Mucosa of rectum (tissue), 2 donors: ENCODE data around the gene BMP6.

Experiments
- H3K27ac ChIP-seq, 2 donors: one replicate each; pipeline ENCODE4 v1.7.0; 2013; ENCODE audit warnings: inconsistent platforms in 2 of 2, low read depth in 2 of 2, low read length in 2 of 2
- H3K27me3 ChIP-seq, 2 donors: one replicate each; pipeline ENCODE4 v1.7.0; 2013; ENCODE audit warnings: low read length in 2 of 2; ENCODE audit not compliant: control insufficient read depth in 2 of 2, insufficient read depth in 2 of 2
- H3K36me3 ChIP-seq, 2 donors: one replicate each; pipeline ENCODE4 v1.7.0; 2013; ENCODE audit warnings: low read length in 2 of 2; ENCODE audit not compliant: control insufficient read depth in 2 of 2, insufficient read depth in 2 of 2
- H3K4me1 ChIP-seq, 2 donors: one replicate each; pipeline ENCODE4 v1.7.0; 2013; ENCODE audit warnings: low read length in 2 of 2, mild to moderate bottlenecking in 1 of 2; ENCODE audit not compliant: control insufficient read depth in 2 of 2, insufficient read depth in 2 of 2
- H3K4me3 ChIP-seq, 2 donors: one replicate each; pipeline ENCODE4 v1.7.0; 2013; ENCODE audit warnings: low read length in 2 of 2
- H3K9ac ChIP-seq, 2 donors: one replicate each; pipeline ENCODE4 v1.7.0; 2013; ENCODE audit warnings: low read length in 2 of 2, low read depth in 1 of 2, mild to moderate bottlenecking in 1 of 2
- H3K9me3 ChIP-seq, 2 donors: one replicate each; pipeline ENCODE4 v1.7.0; 2013; ENCODE audit warnings: low read length in 2 of 2; ENCODE audit not compliant: control insufficient read depth in 2 of 2
- donor health status: healthy.
- donor health status: Normal muscosa, but diverticular disease.

The BMP6 gene

DNA sequence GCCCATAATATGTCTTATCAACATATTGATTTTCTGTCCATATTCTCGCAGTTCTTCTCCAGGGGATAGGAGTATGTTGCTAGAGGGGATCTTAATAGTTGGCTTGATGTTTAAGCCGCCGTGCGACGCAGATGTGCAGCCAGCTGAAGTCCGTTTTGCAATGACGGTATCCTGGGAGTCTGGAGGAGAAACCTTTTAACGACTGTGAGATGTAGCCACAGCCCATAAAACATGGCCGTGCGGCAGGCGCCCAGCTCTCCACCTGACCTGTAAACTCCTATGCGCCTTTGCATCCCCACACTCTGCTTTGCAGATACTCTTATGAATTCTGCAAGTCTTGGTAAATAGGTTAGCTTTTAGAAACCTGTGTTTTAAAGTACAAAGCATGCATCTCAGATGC lies 36.9 kb downstream of the BMP6 start:
- Histone ChIP-seq H3K9me3 (no peaks in the 10 kb centered on the region), H3K4me1 (peaks cover 2 to 3% of the 10 kb centered on the region in 2 donors), H3K9ac (no peak overlapping the region), H3K4me3 (no peak overlapping the region), H3K27me3 (peaks cover 0 to 2% of the 10 kb centered on the region in 2 donors), H3K36me3 (no peaks in the 10 kb centered on the region), H3K27ac (no peak overlapping the region)

GRCh38 chr6:7763881-7764280 lies 38.0 kb downstream of the BMP6 start:
- no peak overlapping the region for H3K4me3 ChIP-seq
- no peak overlapping the region for H3K27ac ChIP-seq
- no peak overlapping the region for H3K9ac ChIP-seq
- peaks cover 0 to 3% of the 10 kb centered on the region in 2 donors for H3K4me1 ChIP-seq
- no peaks in the 10 kb centered on the region for H3K36me3 ChIP-seq
- peaks cover 0 to 2% of the 10 kb centered on the region in 2 donors for H3K27me3 ChIP-seq
- no peaks in the 10 kb centered on the region for H3K9me3 ChIP-seq

GRCh38 chr6:7765575-7766325 lies 39.9 kb downstream of the BMP6 start:
- Histone ChIP-seq H3K9me3 (no peaks in the 10 kb centered on the region), H3K4me3 (no peak overlapping the region), H3K4me1 (peaks cover 0 to 3% of the 10 kb centered on the region in 2 donors), H3K27ac (no peak overlapping the region), H3K36me3 (no peaks in the 10 kb centered on the region), H3K27me3 (peaks cover 0 to 2% of the 10 kb centered on the region in 2 donors), H3K9ac (no peak overlapping the region)

- H3K4me3 ChIP-seq, result no peak overlapping the region
- H3K36me3 ChIP-seq, result no peaks in the 10 kb centered on the region
- H3K4me1 ChIP-seq, result no peaks in the 10 kb centered on the region
- H3K9ac ChIP-seq, result no peak overlapping the region
- no peak overlapping the region for H3K27ac ChIP-seq
- H3K27me3 ChIP-seq, result peaks cover 0 to 2% of the 10 kb centered on the region in 2 donors
- H3K9me3 ChIP-seq, result no peaks in the 10 kb centered on the region
Observed at GRCh38 chr6:7769702-7770101, 43.8 kb downstream of the BMP6 start.

DNA sequence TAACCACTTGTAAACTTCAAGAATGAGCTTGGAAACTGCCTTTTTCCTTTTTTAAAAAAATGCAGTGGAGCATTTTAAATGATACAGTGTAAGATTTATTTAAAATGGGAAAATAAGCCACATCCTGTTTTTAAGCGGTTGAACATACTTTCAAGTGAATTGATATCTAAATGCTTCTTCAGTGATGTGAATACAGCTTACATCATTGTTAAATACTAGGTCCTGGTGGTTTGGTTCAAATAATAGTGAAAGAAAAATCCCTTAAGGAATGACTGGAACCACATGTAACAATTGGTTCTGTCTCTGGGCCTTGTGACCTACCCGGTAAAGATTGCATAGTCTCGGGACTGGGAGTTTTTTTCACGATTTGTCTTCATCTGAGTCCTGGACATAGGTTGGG lies 44.2 kb downstream of the BMP6 start:
- Histone ChIP-seq H3K4me1 (no peaks in the 10 kb centered on the region), H3K9ac (no peak overlapping the region), H3K27me3 (peaks cover 0 to 2% of the 10 kb centered on the region in 2 donors), H3K9me3 (no peaks in the 10 kb centered on the region), H3K27ac (no peak overlapping the region), H3K36me3 (no peaks in the 10 kb centered on the region), H3K4me3 (no peak overlapping the region)

- H3K9ac ChIP-seq, result no peak overlapping the region
- no peaks in the 10 kb centered on the region for H3K4me1 ChIP-seq
- no peaks in the 10 kb centered on the region for H3K9me3 ChIP-seq
- H3K36me3 ChIP-seq, result no peaks in the 10 kb centered on the region
- peaks cover 0 to 2% of the 10 kb centered on the region in 2 donors for H3K27me3 ChIP-seq
- H3K4me3 ChIP-seq, result no peak overlapping the region
- H3K27ac ChIP-seq, result no peak overlapping the region
Observed at GRCh38 chr6:7770601-7771000, 44.7 kb downstream of the BMP6 start.

DNA sequence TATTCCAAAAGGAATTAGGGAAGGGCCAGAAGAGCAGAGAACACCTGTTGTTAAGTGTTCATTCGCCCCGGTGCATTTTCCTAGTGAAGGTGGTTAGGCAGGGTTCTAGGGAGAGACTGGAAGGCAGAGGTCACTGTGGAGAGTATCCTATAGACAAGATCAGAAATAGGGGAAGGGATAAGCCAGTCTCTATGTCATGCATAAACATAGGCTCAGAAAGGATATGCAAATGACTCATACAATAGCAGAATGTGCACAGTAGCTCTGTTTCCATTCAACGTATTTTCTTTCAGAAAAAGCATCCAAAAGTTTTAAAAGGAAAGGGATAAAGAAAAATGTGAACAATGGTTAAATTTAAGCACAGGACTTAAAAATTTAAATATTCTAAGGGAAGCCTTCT lies 47.4 kb downstream of the BMP6 start:
- Histone ChIP-seq H3K36me3 (no peaks in the 10 kb centered on the region), H3K27ac (no peak overlapping the region), H3K9me3 (no peaks in the 10 kb centered on the region), H3K4me1 (no peaks in the 10 kb centered on the region), H3K27me3 (peaks cover 0 to 2% of the 10 kb centered on the region in 2 donors), H3K4me3 (no peak overlapping the region), H3K9ac (no peak overlapping the region)

DNA sequence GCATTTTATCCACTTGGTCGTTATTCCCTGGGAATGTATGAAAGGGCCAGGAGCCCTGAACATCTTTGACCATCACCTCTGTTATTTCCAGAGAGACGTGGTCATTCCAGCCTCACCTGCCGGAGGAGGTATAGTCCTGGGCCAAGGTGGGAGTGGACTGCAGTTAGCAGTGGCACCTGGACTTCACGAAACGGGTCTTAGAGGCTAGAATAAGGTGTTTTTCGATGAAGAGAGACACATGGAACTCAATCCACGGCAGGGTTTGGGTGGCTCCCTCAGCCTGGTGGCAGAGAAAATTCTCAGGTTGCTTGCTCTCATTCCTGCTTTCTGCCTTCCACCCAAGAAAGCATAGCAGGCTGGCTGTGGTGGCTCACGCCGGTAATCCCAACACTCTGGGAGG lies 48.0 kb downstream of the BMP6 start:
- Histone ChIP-seq H3K4me1 (no peaks in the 10 kb centered on the region), H3K4me3 (no peak overlapping the region), H3K27me3 (peaks cover 0 to 2% of the 10 kb centered on the region in 2 donors), H3K9ac (no peak overlapping the region), H3K27ac (no peak overlapping the region), H3K36me3 (no peaks in the 10 kb centered on the region), H3K9me3 (no peaks in the 10 kb centered on the region)

- no peak overlapping the region for H3K9ac ChIP-seq
Observed at GRCh38 chr6:7776509-7776908, 50.6 kb downstream of the BMP6 start.

DNA sequence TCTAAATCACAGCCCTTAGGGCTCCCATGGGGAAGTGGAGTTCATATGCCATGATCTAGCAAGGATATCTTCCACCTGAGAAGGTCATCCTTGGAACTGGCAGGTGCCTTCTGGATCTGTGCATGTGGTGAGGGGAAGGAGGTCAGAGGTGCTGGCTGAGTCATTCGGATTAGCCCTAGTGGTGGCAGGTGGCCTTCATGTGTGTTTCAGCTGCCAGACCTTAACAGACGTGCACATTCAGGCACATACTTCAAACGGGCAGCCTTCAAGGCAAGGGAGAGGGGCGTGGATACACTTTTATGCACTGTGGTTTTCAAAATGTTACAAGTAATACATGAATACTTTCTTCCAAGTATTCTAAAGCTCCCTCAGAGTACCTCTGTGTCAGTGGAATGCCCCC lies 51.2 kb downstream of the BMP6 start:
- Histone ChIP-seq H3K9me3 (no peaks in the 10 kb centered on the region), H3K4me1 (no peaks in the 10 kb centered on the region), H3K27ac (no peak overlapping the region), H3K9ac (no peak overlapping the region), H3K36me3 (no peaks in the 10 kb centered on the region), H3K27me3 (peaks cover 0 to 2% of the 10 kb centered on the region in 2 donors), H3K4me3 (no peak overlapping the region)

More at GRCh38 chr6:7776509-7776908, 50.6 kb downstream of the BMP6 start:
- peaks cover 0 to 2% of the 10 kb centered on the region in 2 donors for H3K27me3 ChIP-seq
- H3K9me3 ChIP-seq, result no peaks in the 10 kb centered on the region
- no peaks in the 10 kb centered on the region for H3K4me1 ChIP-seq
- H3K36me3 ChIP-seq, result no peaks in the 10 kb centered on the region
- H3K4me3 ChIP-seq, result no peak overlapping the region
- no peak overlapping the region for H3K27ac ChIP-seq
